H9 (cell line): ENCODE data around the gene LRP2. TPM values are rescaled to one million over a fixed set of nuclear protein-coding genes. Genes with fewer than 3 reads are reported as not detected.

Source experiments
- DNase-seq: peaks from one replicate; pipeline ENCODE4 v3.0.0-alpha.2; 2017
- H2AFZ ChIP-seq: one replicate; pipeline ENCODE4 v1.6.1; 2013; ENCODE audit warnings: mild to moderate bottlenecking, low read length, control low read depth, moderate library complexity
- H2AK5ac ChIP-seq: 2 replicates; pipeline ENCODE4 v1.6.1; 2013; ENCODE audit warnings: low read length, control low read depth, mixed read lengths; ENCODE audit not compliant: insufficient read length
- H2BK120ac ChIP-seq: one replicate; pipeline ENCODE4 v1.6.1; 2013; ENCODE audit warnings: low read depth, mild to moderate bottlenecking, low read length, control low read depth, inconsistent platforms; ENCODE audit not compliant: poor library complexity, severe bottlenecking
- H2BK12ac ChIP-seq: 2 replicates; pipeline ENCODE4 v1.6.1; 2013; ENCODE audit warnings: low read length, control low read depth, mixed read lengths, low read depth; ENCODE audit not compliant: insufficient read length
- H2BK15ac ChIP-seq: 2 replicates; pipeline ENCODE4 v1.6.1; 2013; ENCODE audit warnings: low read depth, low read length, control low read depth
- H2BK20ac ChIP-seq: one replicate; pipeline ENCODE4 v1.6.1; 2013; ENCODE audit warnings: low read depth, mild to moderate bottlenecking, low read length, control low read depth, inconsistent platforms; ENCODE audit not compliant: poor library complexity, severe bottlenecking
- H2BK5ac ChIP-seq: 2 replicates; pipeline ENCODE4 v1.6.1; 2013; ENCODE audit warnings: low read length, control low read depth, mixed read lengths; ENCODE audit not compliant: insufficient read length
- H3K14ac ChIP-seq: 2 replicates; pipeline ENCODE4 v1.6.1; 2013; ENCODE audit warnings: low read length, control low read depth; ENCODE audit not compliant: insufficient read depth
- H3K18ac ChIP-seq: 2 replicates; pipeline ENCODE4 v1.6.1; 2013; ENCODE audit warnings: low read depth, mild to moderate bottlenecking, mixed read lengths, low read length, control low read depth; ENCODE audit not compliant: insufficient read length
- H3K23ac ChIP-seq: 2 replicates; pipeline ENCODE4 v1.6.1; 2013; ENCODE audit warnings: low read length, control low read depth, mixed read lengths, low read depth; ENCODE audit not compliant: insufficient read length
- H3K23me2 ChIP-seq: 2 replicates; pipeline ENCODE4 v1.6.1; 2013; ENCODE audit warnings: low read depth, mild to moderate bottlenecking, mixed read lengths, low read length, control low read depth; ENCODE audit not compliant: insufficient read length, poor library complexity, severe bottlenecking
- H3K27ac ChIP-seq: 2 replicates; pipeline ENCODE4 v1.5.1; 2013; ENCODE audit warnings: low read length, control low read depth, mixed read lengths, low read depth; ENCODE audit not compliant: insufficient read length
- H3K27me3 ChIP-seq: 2 replicates; pipeline ENCODE4 v1.6.1; 2013; ENCODE audit warnings: low read length, control low read depth, inconsistent platforms; ENCODE audit not compliant: insufficient read depth
- H3K4ac ChIP-seq: 2 replicates; pipeline ENCODE4 v1.6.1; 2013; ENCODE audit warnings: low read depth, mild to moderate bottlenecking, control low read depth, inconsistent platforms, low read length, moderate library complexity
- H3K4me1 ChIP-seq: 2 replicates; pipeline ENCODE4 v1.6.1; 2013; ENCODE audit warnings: low read length, control low read depth, inconsistent platforms; ENCODE audit not compliant: insufficient read depth
- H3K4me2 ChIP-seq: 2 replicates; pipeline ENCODE4 v1.6.1; 2013; ENCODE audit warnings: low read length, control low read depth, mixed read lengths; ENCODE audit not compliant: insufficient read length, insufficient read depth
- H3K56ac ChIP-seq: 2 replicates; pipeline ENCODE4 v1.6.1; 2013; ENCODE audit warnings: low read depth, mild to moderate bottlenecking, mixed read lengths, low read length, control low read depth; ENCODE audit not compliant: insufficient read length
- H3K79me1 ChIP-seq: 2 replicates; pipeline ENCODE4 v1.6.1; 2013; ENCODE audit warnings: low read depth, mild to moderate bottlenecking, moderate library complexity, low read length, control low read depth, inconsistent platforms; ENCODE audit not compliant: insufficient read depth, poor library complexity, severe bottlenecking
- H3K79me2 ChIP-seq: 2 replicates; pipeline ENCODE4 v1.6.1; 2013; ENCODE audit warnings: low read length, control low read depth, inconsistent platforms; ENCODE audit not compliant: insufficient read depth
- H3K9ac ChIP-seq: 2 replicates; pipeline ENCODE4 v1.6.1; 2013; ENCODE audit warnings: low read length, control low read depth, mixed read lengths; ENCODE audit not compliant: insufficient read length; ENCODE audit errors: extremely low read depth
- H3K9me3 ChIP-seq: one replicate; pipeline ENCODE4 v1.6.1; 2013; ENCODE audit warnings: low read depth, low read length, inconsistent platforms; ENCODE audit not compliant: control insufficient read depth
- H3T11ph ChIP-seq: one replicate; pipeline ENCODE4 v1.6.1; 2013; ENCODE audit warnings: mild to moderate bottlenecking, low read length, control low read depth, inconsistent platforms
- H4K20me1 ChIP-seq: one replicate; pipeline ENCODE4 v1.6.1; 2013; ENCODE audit not compliant: control insufficient read depth, insufficient read length, insufficient read depth
- H4K5ac ChIP-seq: 2 replicates; pipeline ENCODE4 v1.6.1; 2013; ENCODE audit warnings: low read depth, mild to moderate bottlenecking, mixed read lengths, low read length, control low read depth; ENCODE audit not compliant: insufficient read length
- H4K8ac ChIP-seq: replicated peaks from 2 replicates; pipeline ENCODE4 v1.6.1; 2013; ENCODE audit warnings: low read length, control low read depth, mixed read lengths, low read depth; ENCODE audit not compliant: insufficient read length
- H4K91ac ChIP-seq: 2 replicates; pipeline ENCODE4 v1.6.1; 2013; ENCODE audit warnings: low read depth, mild to moderate bottlenecking, moderate library complexity, mixed read lengths, low read length, control low read depth; ENCODE audit not compliant: insufficient read length
- H3K27ac Mint-ChIP-seq, 3 experiments: 2 replicates in 2 of 3; 3 replicates in 1 of 3; pipeline ENCODE4 v1.8.0; 2020 to 2021; ENCODE audit warnings: mixed read lengths in 3 of 3, mild to moderate bottlenecking in 1 of 3, moderate library complexity in 1 of 3
- H3K27me3 Mint-ChIP-seq: 2 replicates; pipeline ENCODE4 v1.8.0; 2021; ENCODE audit warnings: low read depth, mild to moderate bottlenecking, moderate library complexity, mixed read lengths
- H3K36me3 Mint-ChIP-seq, 3 experiments: 2 replicates in 2 of 3; 3 replicates in 1 of 3; pipeline ENCODE4 v1.8.0; 2020 to 2021; ENCODE audit warnings: low read depth in 3 of 3, mixed read lengths in 3 of 3; ENCODE audit not compliant: insufficient read depth in 1 of 3
- H3K4me1 Mint-ChIP-seq, 2 experiments: 2 replicates each; pipeline ENCODE4 v1.8.0; 2020; ENCODE audit warnings: mixed read lengths in 2 of 2
- H3K4me3 Mint-ChIP-seq, 2 experiments: 2 replicates in 1 of 2; 3 replicates in 1 of 2; pipeline ENCODE4 v1.8.0; 2020 to 2021; ENCODE audit warnings: mild to moderate bottlenecking in 2 of 2, mixed read lengths in 2 of 2, moderate library complexity in 1 of 2
- H3K9me3 Mint-ChIP-seq, 2 experiments: 2 replicates in 1 of 2; 3 replicates in 1 of 2; pipeline ENCODE4 v1.8.0; 2020; ENCODE audit warnings: mild to moderate bottlenecking in 2 of 2, mixed read lengths in 2 of 2, moderate library complexity in 1 of 2
- CTCF ChIP-seq: fragments of 200-600 bp; sonication (generic); conservative IDR thresholded peaks from 3 replicates; pipeline ENCODE4 v1.8.0; 2021; ENCODE audit warnings: antibody characterized with exemption, mild to moderate bottlenecking
- WGBS: extraction: QIAGEN DNeasy Blood & Tissue Kit; methylation state at CpG from one replicate; pipeline ENCODE4 v1.1.7; 2013; ENCODE audit warnings: missing lambda C conversion rate, low lambda C conversion rate, mixed read lengths; ENCODE audit not compliant: insufficient read length; ENCODE audit errors: extremely low coverage; 5-methylcytosine and 5-hydroxymethylcytosine counted together
- total RNA-seq: library from RNA; stranded (reverse); gene quantifications from 2 replicates; pipeline ENCODE4 v1.2.1, GENCODE V29; 2021

The LRP2 gene
- total RNA-seq, 1 experiment from 2014 or later: 1.4 TPM

DNA sequence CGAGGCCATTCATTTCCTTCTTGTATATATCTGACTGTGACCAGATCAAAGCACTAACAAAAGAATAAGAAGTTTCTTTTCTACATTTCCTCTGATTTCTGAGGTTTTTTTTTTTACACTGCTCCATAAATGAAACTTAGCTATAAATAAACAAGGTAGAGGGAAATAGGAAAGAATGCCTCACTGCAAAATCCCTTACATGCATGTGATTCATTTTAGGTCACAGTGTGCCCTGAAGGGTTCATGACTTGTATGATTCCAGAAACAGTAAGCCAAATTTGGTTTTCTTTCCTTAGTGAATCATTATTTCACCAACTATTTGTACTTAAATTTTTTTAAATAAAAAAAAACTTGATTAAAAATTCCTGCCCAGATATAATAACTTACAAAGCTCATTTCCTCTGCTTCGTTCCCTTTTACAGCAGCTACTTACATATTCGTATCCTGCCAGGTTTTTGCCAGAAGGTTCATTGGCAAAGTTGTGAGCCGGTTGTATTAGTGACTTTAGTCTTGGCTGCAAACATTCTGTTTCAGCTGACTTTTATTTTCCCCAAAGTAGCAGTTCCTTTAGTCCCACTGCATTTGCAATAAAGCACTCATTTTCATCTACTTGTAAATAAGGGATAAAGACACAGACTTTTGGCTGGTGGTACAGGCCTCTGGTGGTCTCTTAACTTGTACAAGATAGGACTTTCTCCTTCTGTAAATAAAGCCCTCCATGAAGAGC, 58.6 kb downstream of the LRP2 start:
- Mint-ChIP-seq H3K4me1 (peaks cover 13 to 40% of the 10 kb centered on the region in 2 experiments), H3K36me3 (0 out of 7 replicates have a peak, but pooled peaks cover 0 to 5% (median 0%) of the 10 kb centered on the region in 3 experiments), H3K4me3 (no peak overlapping the region), H3K27me3 (peaks cover 3% of the 10 kb centered on the region; the same call in 1 of the 2 replicates), H3K27ac (no peak overlapping the region), H3K9me3 (peaks cover 0 to 6% of the 10 kb centered on the region in 2 experiments; a peak in 3 of 5 replicates)
- Histone ChIP-seq H3K9me3 (no peaks in the 10 kb centered on the region), H4K91ac (no peak overlapping the region), H3K56ac (no peak overlapping the region), H3K4ac (no peak overlapping the region), H2BK20ac (no peak overlapping the region), H3K18ac (no peak overlapping the region), H3K27me3 (no peaks in the 10 kb centered on the region), H3T11ph (no peak overlapping the region), H2AFZ (no peak overlapping the region), H4K20me1 (no peaks in the 10 kb centered on the region), H3K23me2 (no peaks in the 10 kb centered on the region), H3K27ac (no peak overlapping the region), H2BK120ac (no peak overlapping the region), H4K5ac (no peak overlapping the region), H3K23ac (no peak overlapping the region), H3K4me2 (no peak overlapping the region), H2BK15ac (no peak overlapping the region), H2BK12ac (no peak overlapping the region), H3K14ac (no peak overlapping the region), H3K79me2 (no peaks in the 10 kb centered on the region), H3K9ac (no peak overlapping the region), H4K8ac (no peak overlapping the region), H2BK5ac (no peak overlapping the region), H2AK5ac (no peak overlapping the region), H3K4me1 (no peaks in the 10 kb centered on the region; the same call in 1 of the 2 replicates), H3K79me1 (no peaks in the 10 kb centered on the region)
- WGBS: no CpG with 5 or more reads among the region's 4 CpGs
- no peak for DNase-seq
- no peak for TF ChIP-seq CTCF
